DOHH2 (cell line): ENCODE results near the gene AIRE.

Experiments used
- H3F3A ChIP-seq: fragments of 200-600 bp; sonication (generic), shearing (Covaris generic); 2 replicates; pipeline ENCODE4 v1.6.0; 2016; ENCODE audit warnings: antibody characterized with exemption, mild to moderate bottlenecking; ENCODE audit not compliant: control insufficient read depth, insufficient read depth
- H3K27ac ChIP-seq: fragments of 200-600 bp; sonication (generic); 2 replicates; pipeline ENCODE4 v1.5.1; 2014; ENCODE audit warnings: low read depth, mild to moderate bottlenecking, low read length, moderate library complexity
- H3K27me3 ChIP-seq: fragments of 200-600 bp; sonication (generic); 2 replicates; pipeline ENCODE4 v1.6.1; 2014; ENCODE audit warnings: mild to moderate bottlenecking, low read length, mixed read lengths; ENCODE audit not compliant: control insufficient read depth
- H3K36me3 ChIP-seq: fragments of 200-600 bp; sonication (generic); 2 replicates; pipeline ENCODE4 v1.6.1; 2014; ENCODE audit warnings: mild to moderate bottlenecking, low read length, moderate library complexity, mixed read lengths; ENCODE audit not compliant: control insufficient read depth
- H3K4me1 ChIP-seq: fragments of 200-600 bp; sonication (generic); 2 replicates; pipeline ENCODE4 v1.6.1; 2014; ENCODE audit warnings: mild to moderate bottlenecking, low read length, mixed read lengths; ENCODE audit not compliant: control insufficient read depth
- H3K4me2 ChIP-seq: fragments of 200-600 bp; sonication (generic); 2 replicates; pipeline ENCODE4 v1.6.0; 2014; ENCODE audit warnings: mild to moderate bottlenecking, low read length, moderate library complexity
- H3K4me3 ChIP-seq: fragments of 200-600 bp; sonication (generic); 2 replicates; pipeline ENCODE4 v1.5.1; 2014; ENCODE audit warnings: mild to moderate bottlenecking, low read length, mixed read lengths
- H3K79me2 ChIP-seq: fragments of 200-600 bp; sonication (generic); 2 replicates; pipeline ENCODE4 v1.6.1; 2014; ENCODE audit warnings: mild to moderate bottlenecking, low read length, mixed read lengths; ENCODE audit not compliant: control insufficient read depth
- H3K9me2 ChIP-seq: fragments of 200-600 bp; sonication (generic); replicated peaks from 2 replicates; pipeline ENCODE4 v1.6.1; 2014; ENCODE audit warnings: mild to moderate bottlenecking, low read length, mixed read lengths; ENCODE audit not compliant: control insufficient read depth
- H3K9me3 ChIP-seq: fragments of 200-600 bp; sonication (generic); 2 replicates; pipeline ENCODE4 v1.6.1; 2014; ENCODE audit warnings: antibody characterized with exemption, low read length, mixed read lengths; ENCODE audit not compliant: control insufficient read depth, insufficient read depth
- H4K20me1 ChIP-seq: fragments of 200-600 bp; sonication (generic); 2 replicates; pipeline ENCODE4 v1.6.0; 2014; ENCODE audit warnings: low read depth, mild to moderate bottlenecking, antibody characterized with exemption, low read length, moderate library complexity; ENCODE audit not compliant: control insufficient read depth, insufficient read depth
- CTCF ChIP-seq: fragments of 200-600 bp; sonication (generic); IDR thresholded peaks from one replicate; pipeline ENCODE4 v1.5.1; 2014; ENCODE audit warnings: antibody characterized with exemption, mild to moderate bottlenecking, low read depth, low read length; ENCODE audit not compliant: poor library complexity, severe bottlenecking
- EZH2phosphoT487 ChIP-seq: fragments of 200-600 bp; sonication (generic); IDR thresholded peaks from 2 replicates; pipeline ENCODE4 v1.6.1; 2017; ENCODE audit warnings: borderline replicate concordance, mild to moderate bottlenecking, antibody characterized with exemption, low read length, moderate library complexity, mixed read lengths

The AIRE gene

GRCh38 chr21:44318489-44319285 lies 33.0 kb downstream of the AIRE start:
- no peaks in the 10 kb centered on the region for H4K20me1 ChIP-seq
- H3K27ac ChIP-seq: no peak overlapping the region
- no peaks in the 10 kb centered on the region for H3K9me3 ChIP-seq
- TF ChIP-seq CTCF (no peak), EZH2phosphoT487 (no peak)
- H3K36me3 ChIP-seq: peaks cover 77% of the 10 kb centered on the region
- H3K79me2 ChIP-seq: no peaks in the 10 kb centered on the region
- H3K4me2 ChIP-seq: no peak overlapping the region
- H3K27me3 ChIP-seq: no peaks in the 10 kb centered on the region
- no peaks in the 10 kb centered on the region for H3K9me2 ChIP-seq
- no peaks in the 10 kb centered on the region for H3K4me1 ChIP-seq
- no peak overlapping the region for H3K4me3 ChIP-seq
- H3F3A ChIP-seq: no peaks in the 10 kb centered on the region

GRCh38 chr21:44319407-44320065 lies 33.9 kb downstream of the AIRE start:
- Histone ChIP-seq H3K27ac (no peak overlapping the region), H4K20me1 (no peaks in the 10 kb centered on the region), H3K36me3 (peaks cover 81% of the 10 kb centered on the region), H3F3A (no peaks in the 10 kb centered on the region), H3K27me3 (no peaks in the 10 kb centered on the region), H3K9me2 (no peaks in the 10 kb centered on the region), H3K4me3 (no peak overlapping the region), H3K4me2 (no peak overlapping the region), H3K4me1 (no peaks in the 10 kb centered on the region), H3K9me3 (no peaks in the 10 kb centered on the region), H3K79me2 (no peaks in the 10 kb centered on the region)
- no peak for TF ChIP-seq EZH2phosphoT487
- TF ChIP-seq CTCF: no peak

- no peak overlapping the region for H3K27ac ChIP-seq
- H3K79me2 ChIP-seq: no peaks in the 10 kb centered on the region
- H3K36me3 ChIP-seq: peaks cover 82% of the 10 kb centered on the region
- no peak overlapping the region for H3K4me2 ChIP-seq
- no peak overlapping the region for H3K4me3 ChIP-seq
- H3K4me1 ChIP-seq: no peaks in the 10 kb centered on the region
- TF ChIP-seq CTCF (no peak), EZH2phosphoT487 (no peak)
- no peaks in the 10 kb centered on the region for H4K20me1 ChIP-seq
- no peaks in the 10 kb centered on the region for H3F3A ChIP-seq
- H3K27me3 ChIP-seq: no peaks in the 10 kb centered on the region
- no peaks in the 10 kb centered on the region for H3K9me2 ChIP-seq
- no peaks in the 10 kb centered on the region for H3K9me3 ChIP-seq
These were observed 35.2 kb downstream of the AIRE start for GRCh38 chr21:44320847-44321246.
